Measurements from ENCODE around the gene ARMH2.

DNA sequence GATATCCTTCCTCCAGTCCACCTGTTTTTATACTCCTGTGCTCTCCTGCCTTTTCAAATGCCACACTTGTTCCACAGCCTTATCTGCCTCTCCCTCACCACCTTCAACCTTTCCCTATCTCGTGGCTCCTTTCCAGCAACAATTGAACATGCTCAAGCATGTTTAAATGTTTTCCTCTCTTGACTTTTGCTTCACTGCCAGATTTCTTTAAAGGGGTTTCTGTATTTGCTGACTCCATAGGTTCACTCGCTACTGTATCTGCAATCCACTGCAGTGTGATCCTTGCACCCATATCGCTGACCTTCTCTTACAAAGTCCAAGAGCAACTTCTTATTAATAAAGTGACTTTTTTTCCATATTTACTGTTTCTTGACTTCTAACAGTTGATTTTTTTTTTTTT, 35.1 kb downstream of the ARMH2 start:
- TF ChIP-seq, protein P1, sequence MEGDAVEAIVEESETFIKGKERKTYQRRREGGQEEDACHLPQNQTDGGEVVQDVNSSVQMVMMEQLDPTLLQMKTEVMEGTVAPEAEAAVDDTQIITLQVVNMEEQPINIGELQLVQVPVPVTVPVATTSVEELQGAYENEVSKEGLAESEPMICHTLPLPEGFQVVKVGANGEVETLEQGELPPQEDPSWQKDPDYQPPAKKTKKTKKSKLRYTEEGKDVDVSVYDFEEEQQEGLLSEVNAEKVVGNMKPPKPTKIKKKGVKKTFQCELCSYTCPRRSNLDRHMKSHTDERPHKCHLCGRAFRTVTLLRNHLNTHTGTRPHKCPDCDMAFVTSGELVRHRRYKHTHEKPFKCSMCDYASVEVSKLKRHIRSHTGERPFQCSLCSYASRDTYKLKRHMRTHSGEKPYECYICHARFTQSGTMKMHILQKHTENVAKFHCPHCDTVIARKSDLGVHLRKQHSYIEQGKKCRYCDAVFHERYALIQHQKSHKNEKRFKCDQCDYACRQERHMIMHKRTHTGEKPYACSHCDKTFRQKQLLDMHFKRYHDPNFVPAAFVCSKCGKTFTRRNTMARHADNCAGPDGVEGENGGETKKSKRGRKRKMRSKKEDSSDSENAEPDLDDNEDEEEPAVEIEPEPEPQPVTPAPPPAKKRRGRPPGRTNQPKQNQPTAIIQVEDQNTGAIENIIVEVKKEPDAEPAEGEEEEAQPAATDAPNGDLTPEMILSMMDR (IDR thresholded peaks at IDR 0.05), result no peak
- TF ChIP-seq POLR2A (IDR thresholded peaks at IDR 0.05), result no peak
